Measurements from ENCODE around the gene CYB5D1. TPM values are rescaled to one million over a fixed set of nuclear protein-coding genes. Genes with fewer than 3 reads are reported as not detected.
A peak's percentile ranks its signal among the peaks of the same experiment; 100 is the strongest.

The CYB5D1 gene
- total RNA-seq, 1 donor = 11.2 TPM

- peak; percentile 13 for DNase-seq (ENCODE audit: low read depth)
- H3K4me3 ChIP-seq (ENCODE audit: low read depth, low read length) = peak overlapping the region; percentile 87
- TF ChIP-seq, protein P1, sequence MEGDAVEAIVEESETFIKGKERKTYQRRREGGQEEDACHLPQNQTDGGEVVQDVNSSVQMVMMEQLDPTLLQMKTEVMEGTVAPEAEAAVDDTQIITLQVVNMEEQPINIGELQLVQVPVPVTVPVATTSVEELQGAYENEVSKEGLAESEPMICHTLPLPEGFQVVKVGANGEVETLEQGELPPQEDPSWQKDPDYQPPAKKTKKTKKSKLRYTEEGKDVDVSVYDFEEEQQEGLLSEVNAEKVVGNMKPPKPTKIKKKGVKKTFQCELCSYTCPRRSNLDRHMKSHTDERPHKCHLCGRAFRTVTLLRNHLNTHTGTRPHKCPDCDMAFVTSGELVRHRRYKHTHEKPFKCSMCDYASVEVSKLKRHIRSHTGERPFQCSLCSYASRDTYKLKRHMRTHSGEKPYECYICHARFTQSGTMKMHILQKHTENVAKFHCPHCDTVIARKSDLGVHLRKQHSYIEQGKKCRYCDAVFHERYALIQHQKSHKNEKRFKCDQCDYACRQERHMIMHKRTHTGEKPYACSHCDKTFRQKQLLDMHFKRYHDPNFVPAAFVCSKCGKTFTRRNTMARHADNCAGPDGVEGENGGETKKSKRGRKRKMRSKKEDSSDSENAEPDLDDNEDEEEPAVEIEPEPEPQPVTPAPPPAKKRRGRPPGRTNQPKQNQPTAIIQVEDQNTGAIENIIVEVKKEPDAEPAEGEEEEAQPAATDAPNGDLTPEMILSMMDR (IDR thresholded peaks at IDR 0.05; ENCODE audit: insufficient read depth, low read length) = no peak
Measured at GRCh38 chr17:7837408-7838088, 20.3 kb upstream of the CYB5D1 start.

- peak overlapping the region; percentile 87 for H3K4me3 ChIP-seq (ENCODE audit: low read depth, low read length)
- TF ChIP-seq, protein P1 (IDR thresholded peaks at IDR 0.05; ENCODE audit: insufficient read depth, low read length) = no peak
- peak; percentile 77 for DNase-seq (ENCODE audit: low read depth)
Measured at GRCh38 chr17:7838090-7839075, 19.4 kb upstream of the CYB5D1 start.

- TF ChIP-seq, protein P1 (IDR thresholded peaks at IDR 0.05; ENCODE audit: insufficient read depth, low read length) = no peak
- peak overlapping the region; percentile 65 for H3K4me3 ChIP-seq (ENCODE audit: low read depth, low read length)
- DNase-seq (ENCODE audit: low read depth) = no peak
Measured at GRCh38 chr17:7839190-7839875, 18.5 kb upstream of the CYB5D1 start.

- TF ChIP-seq, protein P1 (IDR thresholded peaks at IDR 0.05; ENCODE audit: insufficient read depth, low read length) = no peak
- DNase-seq (ENCODE audit: low read depth) = peak; percentile 60
- H3K4me3 ChIP-seq (ENCODE audit: low read depth, low read length) = no peak overlapping the region
Measured at GRCh38 chr17:7839876-7840261, 17.9 kb upstream of the CYB5D1 start.

DNA sequence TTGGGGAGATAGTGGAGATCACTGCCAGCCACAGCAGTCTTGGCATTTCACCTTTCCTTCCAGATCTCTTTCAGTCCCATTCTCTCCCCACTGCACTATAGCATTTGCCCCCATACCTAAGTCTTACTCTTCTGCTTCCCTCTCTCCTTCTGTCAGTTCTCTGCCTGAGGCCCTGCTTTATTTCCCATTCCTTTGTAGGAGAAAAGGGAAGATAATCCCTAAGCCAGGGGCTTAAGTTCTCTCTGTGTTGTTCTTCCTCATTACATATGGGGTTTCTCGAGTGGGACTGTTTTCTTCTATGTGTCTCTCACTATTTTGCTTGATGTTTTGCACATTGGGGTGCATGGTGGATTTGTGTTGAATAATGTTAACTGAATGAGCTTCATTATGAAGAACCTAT is 17.4 kb upstream of the CYB5D1 start:
- no peak overlapping the region for H3K4me3 ChIP-seq (ENCODE audit: low read depth, low read length)
- TF ChIP-seq, protein P1 (IDR thresholded peaks at IDR 0.05; ENCODE audit: insufficient read depth, low read length) = no peak
- no peak for DNase-seq (ENCODE audit: low read depth)

- TF ChIP-seq, protein P1 (IDR thresholded peaks at IDR 0.05; ENCODE audit: insufficient read depth, low read length) = no peak
- no peak for DNase-seq (ENCODE audit: low read depth)
- H3K4me3 ChIP-seq (ENCODE audit: low read depth, low read length) = peak overlapping the region; percentile 58
Measured at GRCh38 chr17:7840875-7841274, 16.9 kb upstream of the CYB5D1 start.
